Activated CD8-positive, alpha-beta memory T cell treated with anti-CD3 and anti-CD28 coated beads for 4 hours (primary cell): Measurements from ENCODE around the gene TMEM175.
"Not testable (repeated sequence)": the region's sequence is repeated elsewhere in the genome, so short reads cannot be mapped to it uniquely, and the experiment has no call there.

Experiments
- DNase-seq, 2 donors: peaks; one replicate each; pipeline ENCODE4 v3.0.0-alpha.2; 2020; ENCODE audit warnings: low read depth in 2 of 2

TMEM175 gene

GRCh38 chr4:917466-917865 is 14.8 kb upstream of the TMEM175 start:
- DNase-seq = no peak

- DNase-seq = no peak
These were observed 14.3 kb upstream of the TMEM175 start for GRCh38 chr4:917992-918391.

GRCh38 chr4:918591-918990 is 13.7 kb upstream of the TMEM175 start:
- DNase-seq = not testable (repeated sequence)

GRCh38 chr4:919004-919680 is 13.1 kb upstream of the TMEM175 start:
- not testable (repeated sequence) for DNase-seq

GRCh38 chr4:921830-922331 is 10.4 kb upstream of the TMEM175 start:
- no peak for DNase-seq

- no peak for DNase-seq
These were observed 7.9 kb upstream of the TMEM175 start for GRCh38 chr4:924107-925096.

GRCh38 chr4:925171-925570 is 7.1 kb upstream of the TMEM175 start:
- DNase-seq = no peak

GRCh38 chr4:925771-926500 is 6.3 kb upstream of the TMEM175 start:
- DNase-seq = no peak

GRCh38 chr4:926538-926937 is 5.7 kb upstream of the TMEM175 start:
- no peak for DNase-seq

- not testable (repeated sequence) for DNase-seq
These were observed 4.7 kb upstream of the TMEM175 start for GRCh38 chr4:927566-927965.

- DNase-seq = no peak
These were observed 3.0 kb upstream of the TMEM175 start for GRCh38 chr4:929096-929765.

GRCh38 chr4:930028-930551 is 2.2 kb upstream of the TMEM175 start:
- no peak for DNase-seq

- no peak for DNase-seq
These were observed 1.4 kb upstream of the TMEM175 start for GRCh38 chr4:930827-931193.

- DNase-seq = no peak
These were observed 883 bp upstream of the TMEM175 start for GRCh38 chr4:931194-931959.

GRCh38 chr4:932713-933070 is 432 bp downstream of the TMEM175 start:
- DNase-seq = no peak

- DNase-seq = not testable (repeated sequence)
These were observed 7.2 kb downstream of the TMEM175 start for GRCh38 chr4:939508-939907.

- no peak for DNase-seq
These were observed 13.2 kb downstream of the TMEM175 start for GRCh38 chr4:945274-946102.

- DNase-seq = no peak
These were observed 13.8 kb downstream of the TMEM175 start for GRCh38 chr4:946103-946450.

GRCh38 chr4:946517-947471 is 14.5 kb downstream of the TMEM175 start:
- no peak for DNase-seq
